ENCODE data around the gene P2RX4.

GRCh38 chr12:121236776-121237175 is 26.8 kb downstream of the P2RX4 start:
- TF ChIP-seq POLR2A (IDR thresholded peaks at IDR 0.05; ENCODE audit: low read depth, low read length): no peak
- TF ChIP-seq CTCF (conservative IDR thresholded peaks at IDR 0.05; ENCODE audit: low read depth, low read length): no peak
- no peak for TF ChIP-seq SMC3 (IDR thresholded peaks at IDR 0.05; ENCODE audit: low read depth, low read length)
- TF ChIP-seq RAD21 (IDR thresholded peaks at IDR 0.05; ENCODE audit: low read length): no peak
- no peak for TF ChIP-seq USF2 (IDR thresholded peaks at IDR 0.05; ENCODE audit: low read depth, low read length)
- no peak for TF ChIP-seq MXI1 (IDR thresholded peaks at IDR 0.05; ENCODE audit: borderline replicate concordance, low read depth, low read length)
- no peak for TF ChIP-seq BHLHE40 (IDR thresholded peaks at IDR 0.05; ENCODE audit: low read depth, low read length)
- TF ChIP-seq RCOR1 (IDR thresholded peaks at IDR 0.05; ENCODE audit: insufficient replicate concordance, low read length): no peak
- no peak for TF ChIP-seq ELK1 (IDR thresholded peaks at IDR 0.05; ENCODE audit: borderline replicate concordance, low read depth, low read length)
- TF ChIP-seq FOS (IDR thresholded peaks at IDR 0.05; ENCODE audit: low read depth, low read length): no peak
- TF ChIP-seq MAZ (IDR thresholded peaks at IDR 0.05; ENCODE audit: borderline replicate concordance, low read depth, low read length): no peak
